HL-60/S4 treated with phorbol 12-myristate 13-acetate at 8.2 ng/mL for 4 days and 3 days (cell line): ENCODE data around the gene KCNJ8.
"Not testable (repeated sequence)": the region's sequence is repeated elsewhere in the genome, so short reads cannot be mapped to it uniquely, and the experiment has no call there.

Experiments
- in situ Hi-C: fragments of 300-500 bp; cut with MboI; formaldehyde crosslinking; loops from 2 replicates; pipeline ENCODE4 v1.15.0; 2022; ENCODE audit warnings: low sequenced_read_pairs

Gene KCNJ8

DNA sequence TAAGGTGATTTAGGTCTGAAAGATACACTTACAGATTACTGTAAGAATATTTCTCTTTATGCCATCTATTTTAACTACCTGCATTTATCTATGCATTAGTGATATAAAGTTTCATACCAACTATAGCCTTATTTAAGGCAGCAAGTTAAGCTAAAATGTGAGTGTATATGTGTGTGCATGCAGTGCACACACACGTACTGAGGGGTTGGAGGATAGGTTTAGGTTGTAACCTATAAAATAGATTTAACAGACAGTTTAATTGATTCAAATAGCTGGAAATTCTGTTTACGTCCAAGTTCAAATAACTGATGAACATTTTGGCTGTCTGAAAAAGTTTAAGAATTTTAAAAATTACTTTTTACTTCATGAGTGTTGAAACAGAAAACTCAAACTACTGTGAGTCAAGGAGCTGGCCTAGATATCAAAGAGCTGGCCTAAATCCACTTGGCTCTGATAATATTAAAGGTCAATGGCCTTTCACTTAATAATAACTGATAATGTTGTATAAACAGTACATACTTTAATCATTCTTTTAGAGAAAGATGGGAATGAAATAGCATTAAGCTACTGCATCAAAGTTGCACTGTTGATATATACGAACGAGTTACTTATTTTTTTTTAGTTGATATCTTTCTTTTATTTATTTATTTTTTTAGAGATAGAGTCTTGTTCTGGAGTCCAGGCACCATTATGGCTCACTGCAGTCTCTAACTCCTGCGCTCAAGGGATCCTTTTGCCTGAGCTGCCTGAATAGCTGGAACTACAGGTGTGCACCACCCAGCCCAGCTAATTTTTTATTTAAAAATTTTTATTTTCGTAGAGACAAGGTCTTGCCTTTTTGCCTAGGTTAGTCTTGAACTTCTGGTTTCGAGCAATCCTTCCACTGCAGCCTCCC, 13.8 kb upstream of the KCNJ8 start:
- in situ Hi-C loops, result no loop called here

DNA sequence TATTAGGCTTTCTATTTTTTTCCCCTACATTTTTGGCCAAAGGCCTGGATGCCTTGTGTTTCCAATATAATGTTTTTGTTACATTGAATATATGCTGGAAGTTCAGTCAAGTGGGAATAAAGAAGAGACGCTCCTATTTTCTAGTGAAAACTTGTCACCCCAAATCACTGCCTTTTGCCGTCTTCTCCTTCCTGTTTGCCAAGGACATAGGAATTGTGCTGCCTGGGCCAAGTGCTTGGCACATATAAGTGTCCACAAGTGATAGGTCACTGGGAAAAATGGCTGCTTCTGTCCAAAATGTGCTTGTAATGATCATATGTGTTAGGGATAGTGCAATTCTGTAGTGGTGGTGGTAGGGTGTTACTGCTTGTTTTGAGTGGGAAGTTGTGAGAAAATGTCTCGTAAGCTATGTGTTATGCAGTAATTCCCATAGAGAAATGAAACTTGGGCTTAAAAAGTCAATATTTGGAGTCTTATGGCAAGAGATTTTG, 11.6 kb upstream of the KCNJ8 start:
- in situ Hi-C loops, result no loop called here

DNA sequence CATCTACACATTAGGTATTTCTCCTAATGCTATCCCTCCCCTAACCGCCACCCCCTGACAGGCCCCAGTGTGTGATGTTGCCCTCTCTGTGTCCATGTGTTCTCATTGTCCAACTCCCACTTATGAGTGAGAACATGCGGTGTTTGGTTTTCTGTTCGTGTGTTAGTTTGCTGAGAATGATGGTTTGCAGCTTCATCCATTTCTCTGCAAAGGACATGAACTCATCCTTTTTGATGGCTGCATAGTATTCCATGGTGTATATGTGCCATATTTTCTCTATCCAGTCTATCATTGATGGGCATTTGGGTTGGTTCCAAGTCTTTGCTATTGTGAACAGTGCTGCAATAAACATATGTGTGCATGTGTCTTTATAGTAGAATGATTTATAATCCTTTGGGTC, 8.2 kb upstream of the KCNJ8 start:
- in situ Hi-C loops, result not testable (repeated sequence)

DNA sequence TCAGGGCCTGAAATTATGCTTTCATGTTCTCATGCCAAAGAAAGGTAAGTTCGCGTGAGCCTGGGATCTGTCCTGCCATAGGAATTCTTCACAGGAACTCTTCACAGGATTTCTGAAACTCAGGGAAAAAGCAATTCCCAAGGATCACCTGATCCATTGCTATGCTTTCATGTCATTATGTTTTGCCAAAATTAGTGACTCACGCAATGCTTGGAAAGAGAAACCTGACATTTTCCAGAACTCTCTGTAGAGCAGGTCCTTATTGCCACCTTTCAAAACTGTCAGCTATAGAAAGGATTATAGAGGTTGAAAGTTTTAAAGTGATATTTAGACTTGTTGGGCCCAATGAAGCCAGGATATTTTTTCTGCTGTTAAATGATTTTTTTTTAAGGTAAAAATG, 6.3 kb upstream of the KCNJ8 start:
- in situ Hi-C loops, result no loop called here

DNA sequence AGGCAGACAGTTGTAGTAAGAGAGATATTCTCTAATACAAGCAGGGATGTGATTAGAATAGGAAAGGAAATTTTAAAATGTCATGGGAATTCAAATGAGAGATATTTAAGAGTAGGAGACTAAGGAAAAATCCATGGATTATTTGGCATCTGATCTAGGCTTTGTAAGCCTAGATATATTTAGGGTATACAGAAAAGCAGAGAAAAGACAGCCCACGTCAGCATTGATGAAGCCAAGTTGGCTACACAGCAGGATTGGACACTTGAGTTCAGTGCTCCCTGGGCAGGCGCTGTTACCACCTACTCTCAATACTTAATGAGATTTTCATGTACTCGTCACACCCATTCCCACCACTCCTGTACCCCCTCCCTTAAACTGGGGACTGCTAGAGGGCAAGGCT, 1.7 kb upstream of the KCNJ8 start:
- in situ Hi-C loops, result no loop called here

DNA sequence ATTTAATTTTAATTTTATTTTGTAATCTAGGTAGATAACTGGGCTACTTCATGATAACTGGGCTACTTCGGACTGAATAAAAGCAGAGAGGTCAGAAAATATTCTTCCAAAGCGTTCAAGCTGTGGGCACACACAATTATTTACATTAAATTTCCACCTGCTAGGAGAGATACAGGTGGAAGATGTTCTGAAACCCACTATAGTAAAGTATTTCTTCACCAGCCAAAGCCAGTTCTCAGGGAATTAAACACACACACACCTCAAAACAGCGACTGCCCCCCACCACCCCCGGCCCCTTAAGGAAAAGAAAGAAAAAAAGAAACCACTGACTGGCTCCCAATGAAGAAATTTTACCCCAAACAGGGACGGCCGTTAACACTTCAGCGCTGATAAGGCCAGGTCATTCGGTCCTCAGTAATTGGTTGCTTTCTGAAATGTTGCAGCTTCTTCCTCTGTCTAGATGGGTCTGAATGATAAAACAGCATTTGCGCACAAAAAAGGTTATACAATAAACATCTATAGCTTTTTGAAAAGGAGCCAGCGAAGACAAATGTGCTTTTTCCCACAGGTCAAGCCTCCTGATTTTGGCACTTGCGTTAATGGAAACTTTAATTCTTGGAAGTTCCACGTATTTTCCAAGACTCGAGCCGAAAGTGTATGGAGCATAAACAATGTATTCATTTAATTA, 771 bp upstream of the KCNJ8 start:
- in situ Hi-C loops, result no loop called here

DNA sequence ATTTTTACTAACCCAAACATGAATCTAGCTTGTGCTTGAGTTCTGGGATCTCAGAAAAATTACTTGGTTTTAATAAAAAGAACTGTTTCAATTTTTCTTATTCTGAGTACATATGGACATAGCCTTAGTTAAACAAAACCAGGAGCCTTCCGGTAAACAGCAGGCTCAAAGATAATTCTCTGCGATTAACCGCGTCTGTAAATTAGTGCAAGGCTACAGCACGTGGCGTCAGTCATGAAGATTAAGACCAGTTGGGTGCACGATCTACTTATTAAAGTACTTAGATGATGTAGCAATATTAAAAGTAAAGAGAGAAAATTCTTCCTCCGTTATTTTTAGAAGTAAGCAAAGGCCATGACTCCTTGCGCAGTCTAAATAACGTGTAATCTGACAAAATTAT, 700 bp downstream of the KCNJ8 start:
- in situ Hi-C loops, result no loop called here

DNA sequence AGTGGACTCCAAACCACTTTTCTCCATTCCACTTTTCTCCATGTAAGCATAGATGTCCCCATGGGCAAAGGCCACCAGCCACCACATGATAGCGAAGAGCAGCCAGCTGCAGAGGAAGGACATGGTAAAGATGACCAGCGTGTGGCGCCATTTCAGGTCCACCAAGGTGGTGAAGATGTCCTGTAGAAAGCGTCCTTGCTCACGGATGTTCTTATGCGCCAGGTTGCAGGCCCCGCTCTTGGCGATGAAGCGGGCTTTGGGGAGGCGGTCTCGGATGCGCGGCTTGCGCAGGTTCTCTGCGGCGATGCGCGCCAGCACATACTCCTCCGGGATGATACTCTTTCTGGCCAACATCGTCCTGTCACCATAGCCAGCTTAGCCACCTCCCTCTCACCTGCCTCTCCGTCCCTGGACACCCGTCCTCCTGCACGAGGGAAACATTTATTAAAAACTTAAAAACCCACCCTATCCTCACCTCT, 1.2 kb downstream of the KCNJ8 start:
- in situ Hi-C loops, result no loop called here

DNA sequence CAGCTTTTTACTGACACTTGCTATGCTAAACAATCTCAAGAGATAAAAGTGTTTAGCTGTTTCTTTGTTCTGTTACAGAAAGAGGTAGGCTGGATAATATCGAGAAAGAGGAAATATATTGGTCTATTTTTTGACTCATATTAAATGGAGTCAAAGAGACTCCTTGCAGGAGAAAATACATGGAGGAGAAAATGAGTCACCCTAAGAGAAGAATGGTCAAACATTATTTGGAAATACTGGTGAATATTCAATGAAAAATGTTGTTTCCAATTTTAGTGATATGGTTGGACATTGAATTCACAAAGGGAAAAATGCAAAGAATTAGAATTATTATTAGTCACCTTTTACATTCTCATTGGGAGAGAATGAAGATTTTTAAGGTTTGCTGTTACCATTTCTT, 3.2 kb downstream of the KCNJ8 start:
- in situ Hi-C loops, result no loop called here

DNA sequence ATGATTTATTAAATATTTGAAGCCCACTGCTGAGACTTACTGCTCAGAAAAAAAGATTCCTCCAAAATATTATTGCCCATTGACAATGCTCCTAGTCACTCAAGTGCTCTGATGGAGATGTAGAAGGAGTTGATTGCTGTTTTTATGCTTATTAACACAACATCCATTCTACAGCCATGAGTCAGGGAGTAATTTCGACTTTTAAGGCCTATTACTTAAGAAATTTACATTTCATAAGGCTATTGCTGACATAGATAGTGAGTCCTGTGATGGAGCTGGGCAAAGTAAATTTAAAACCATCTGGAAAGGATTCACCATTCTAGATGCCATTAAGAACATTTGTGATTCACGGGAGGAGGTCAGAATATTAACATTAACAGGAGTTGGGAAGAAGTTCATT, 5.2 kb downstream of the KCNJ8 start:
- in situ Hi-C loops, result no loop called here

DNA sequence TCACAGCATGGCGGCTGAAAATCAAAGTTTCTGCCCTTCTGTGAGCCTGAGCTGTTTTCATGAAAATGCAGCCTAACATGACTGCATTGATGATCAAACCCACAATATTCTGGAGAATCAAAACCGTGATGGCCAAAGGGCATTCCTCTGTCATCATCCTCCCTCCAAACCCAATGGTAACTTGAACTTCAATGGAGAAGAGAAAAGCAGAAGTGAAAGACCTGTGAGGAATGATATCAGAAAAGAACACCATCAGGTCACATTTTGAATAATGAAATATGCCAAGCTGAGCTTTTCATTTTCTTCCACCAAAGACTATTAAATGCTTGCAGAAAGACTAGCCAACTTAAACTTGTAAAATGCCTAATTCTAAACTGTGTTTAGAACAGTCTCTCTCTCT, 8.1 kb downstream of the KCNJ8 start:
- in situ Hi-C loops, result no loop called here

DNA sequence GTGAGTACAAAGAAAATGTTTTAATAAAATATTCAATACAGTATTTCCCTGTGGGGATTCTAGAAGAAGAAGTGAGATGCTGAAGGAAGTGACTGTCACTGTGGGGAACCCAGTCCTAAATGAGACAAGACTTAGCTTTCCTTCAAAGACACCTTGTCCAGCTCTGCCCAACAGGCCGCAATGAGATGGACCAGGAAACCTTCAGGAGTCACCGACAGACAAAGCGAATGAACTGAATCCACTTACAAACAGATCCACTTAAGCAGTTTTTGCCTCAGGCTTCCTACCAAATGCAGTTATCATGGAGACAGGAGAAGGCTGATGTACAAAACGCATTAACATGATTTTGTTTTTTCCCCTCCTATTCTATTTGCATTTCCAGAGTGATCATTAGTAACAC, 9.6 kb downstream of the KCNJ8 start:
- in situ Hi-C loops, result no loop called here

DNA sequence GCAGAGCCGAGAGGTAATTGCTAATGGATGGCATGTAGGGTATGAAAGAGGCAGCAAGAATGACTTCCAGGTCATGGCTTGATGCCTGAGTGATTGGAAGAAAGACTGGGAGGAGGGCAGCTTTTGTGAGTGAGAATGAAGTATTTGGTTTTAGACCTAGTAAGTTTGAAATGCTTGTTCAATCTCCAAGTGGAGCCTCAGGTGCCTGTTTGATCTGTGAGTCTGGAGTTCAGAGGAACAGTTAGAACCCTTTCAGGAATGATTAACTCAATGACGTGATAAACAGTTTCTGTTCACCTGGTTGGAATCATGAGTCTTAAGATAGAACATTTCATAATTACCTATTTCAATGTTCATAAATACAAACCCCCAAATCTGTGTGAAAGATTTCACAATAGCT, 10.4 kb downstream of the KCNJ8 start:
- in situ Hi-C loops, result no loop called here

DNA sequence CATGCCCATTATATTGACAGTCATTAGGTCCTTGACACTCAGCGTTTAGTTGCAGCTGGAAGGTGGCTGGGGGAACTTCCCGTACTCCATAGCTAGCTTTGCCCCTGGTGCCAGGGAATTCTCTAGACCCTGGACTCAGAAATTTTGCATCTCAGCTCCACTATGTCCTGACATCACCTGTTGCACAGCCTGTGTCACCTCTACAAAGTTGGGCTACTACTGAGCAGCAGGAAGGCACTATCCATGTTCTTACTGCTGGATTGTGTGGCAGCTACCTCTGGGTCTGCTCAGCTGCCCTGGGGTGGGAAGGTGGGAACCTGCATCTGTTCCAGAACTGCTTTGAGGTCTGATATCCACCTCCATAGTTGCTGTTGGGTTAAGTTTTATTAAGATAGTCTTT, 11.0 kb downstream of the KCNJ8 start:
- in situ Hi-C loops, result no loop called here

DNA sequence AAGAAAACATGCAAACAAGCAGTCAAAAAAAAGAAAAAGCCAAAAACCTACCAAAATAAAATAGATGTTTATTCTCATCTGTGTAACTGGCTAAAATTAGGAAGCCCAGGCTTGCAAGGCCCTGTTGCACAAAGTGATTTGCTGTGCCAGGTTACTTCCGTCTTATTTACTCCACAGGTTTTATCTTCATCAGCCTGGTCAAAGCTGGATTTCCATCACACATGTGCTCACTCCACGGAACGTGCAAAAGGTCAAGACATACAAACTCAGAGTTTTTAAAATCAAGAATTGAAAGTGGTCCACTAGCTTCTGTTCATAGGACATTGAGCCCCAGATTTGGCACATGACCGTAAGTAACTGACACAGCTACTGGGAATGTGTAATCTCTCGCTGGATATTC, 14.8 kb downstream of the KCNJ8 start:
- in situ Hi-C loops, result no loop called here

DNA sequence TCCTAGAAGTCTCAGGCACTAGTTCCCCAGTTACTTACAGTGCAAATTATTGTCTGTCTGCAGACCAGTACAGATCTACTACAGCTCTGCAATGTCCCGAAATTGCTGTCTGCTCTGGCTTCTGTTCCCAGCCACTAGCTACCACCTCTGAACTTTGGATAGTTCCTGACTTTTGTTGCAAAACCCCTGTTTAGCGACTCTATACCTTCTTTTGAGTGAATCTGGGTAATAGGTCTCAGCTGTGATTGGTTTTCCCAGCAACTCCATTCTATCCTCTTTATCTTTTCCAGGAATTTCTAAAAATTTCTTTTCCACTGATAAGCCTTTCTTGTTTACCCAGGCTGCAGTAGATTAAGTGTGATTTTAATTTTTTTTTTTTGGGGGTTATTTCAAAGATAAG, 16.8 kb downstream of the KCNJ8 start:
- in situ Hi-C loops, result no loop called here

DNA sequence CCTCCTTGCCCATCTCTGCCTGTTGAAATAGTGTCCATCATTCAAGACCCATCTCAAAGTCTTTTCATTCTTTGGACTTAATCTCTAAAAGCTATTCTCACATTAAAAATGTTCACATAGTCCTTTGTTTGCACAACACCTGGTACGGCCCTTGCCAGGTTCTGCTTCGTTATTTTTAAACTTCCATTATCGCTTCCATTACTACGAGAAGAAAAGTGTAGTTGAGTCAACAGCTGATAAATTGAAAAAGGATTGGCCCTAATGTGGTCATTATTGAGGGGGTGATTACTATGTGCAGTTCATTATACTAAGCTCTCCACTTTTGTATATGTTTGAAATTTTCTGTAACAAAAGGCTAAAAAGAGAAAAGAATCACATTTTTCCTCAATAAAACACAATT, 17.8 kb downstream of the KCNJ8 start:
- in situ Hi-C loops, result no loop called here

DNA sequence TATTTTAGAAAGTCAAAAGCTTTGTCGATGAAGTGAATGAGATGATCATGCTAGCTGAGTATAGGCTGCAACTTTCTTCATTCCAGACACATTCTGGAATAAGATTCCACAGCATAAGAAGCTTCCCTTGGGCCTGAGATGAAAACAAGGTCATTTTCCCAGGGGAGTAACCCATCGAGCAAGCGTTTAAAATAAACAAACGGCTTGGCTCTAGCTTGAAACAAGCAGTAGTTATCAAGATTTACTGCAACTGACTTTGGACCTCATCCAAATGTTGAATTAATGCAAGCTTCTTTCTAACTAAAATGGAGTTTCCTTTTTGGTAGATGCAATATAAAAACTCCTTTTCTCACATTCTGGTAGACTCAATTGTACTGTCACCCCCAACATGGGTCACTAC, 23.0 kb downstream of the KCNJ8 start:
- in situ Hi-C loops, result no loop called here

DNA sequence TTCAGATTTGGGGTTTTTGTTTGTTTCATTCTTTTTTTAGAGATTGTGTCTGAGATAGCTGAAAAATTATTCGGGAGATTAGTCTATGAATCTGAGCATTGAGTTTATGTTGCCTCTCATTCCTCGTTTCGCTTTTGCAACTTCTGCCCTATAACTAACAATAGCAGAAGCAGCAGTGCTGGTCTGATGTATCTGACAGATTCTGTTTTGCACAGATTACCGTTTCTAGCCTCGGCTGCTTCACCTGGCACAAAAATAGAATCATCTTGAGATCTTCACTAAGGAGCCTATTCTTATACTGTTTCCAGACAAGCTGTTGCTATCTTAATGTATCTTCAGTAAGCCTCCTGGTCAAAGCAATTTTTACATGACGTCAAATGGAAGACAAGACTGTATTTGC, 29.2 kb downstream of the KCNJ8 start:
- in situ Hi-C loops, result no loop called here

DNA sequence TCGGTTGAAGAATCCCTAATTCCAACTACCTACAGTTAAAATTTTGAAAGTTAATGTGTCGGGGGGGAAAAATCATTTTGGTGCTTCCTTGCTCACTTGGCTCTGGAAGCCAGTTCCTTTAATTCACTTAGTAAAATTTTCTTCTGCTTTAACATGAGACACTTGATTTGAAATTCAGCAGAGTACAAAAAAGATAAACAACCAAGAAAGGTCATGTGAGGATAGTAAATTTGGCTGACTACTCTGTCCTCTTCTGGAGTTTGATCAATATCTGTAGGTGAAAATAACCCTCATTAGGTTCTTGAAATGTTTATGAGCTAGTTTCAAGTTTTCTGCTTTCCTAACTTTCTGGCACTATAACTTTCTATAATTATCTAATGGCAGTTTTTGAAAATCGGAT, 43.4 kb downstream of the KCNJ8 start:
- in situ Hi-C loops, result no loop called here

DNA sequence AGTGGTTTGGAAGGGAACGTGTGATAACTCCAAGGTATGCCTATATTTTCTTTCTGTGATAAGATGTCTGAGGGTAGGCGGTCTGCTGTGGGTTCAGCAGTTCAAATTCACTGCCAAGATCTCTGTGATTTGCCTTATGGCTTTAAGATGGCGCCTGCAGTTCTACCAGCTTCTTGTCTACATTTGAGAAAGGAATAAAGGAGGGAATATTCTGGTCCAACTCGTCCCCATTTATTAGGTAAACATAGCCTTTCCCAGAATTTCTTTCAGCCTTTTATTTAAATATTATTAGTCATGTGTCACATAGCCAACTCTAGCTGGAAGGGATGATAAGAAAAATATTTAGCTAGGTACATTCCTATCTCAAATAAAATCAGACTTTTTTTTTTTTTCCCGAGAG, 48.8 kb downstream of the KCNJ8 start:
- in situ Hi-C loops, result no loop called here

DNA sequence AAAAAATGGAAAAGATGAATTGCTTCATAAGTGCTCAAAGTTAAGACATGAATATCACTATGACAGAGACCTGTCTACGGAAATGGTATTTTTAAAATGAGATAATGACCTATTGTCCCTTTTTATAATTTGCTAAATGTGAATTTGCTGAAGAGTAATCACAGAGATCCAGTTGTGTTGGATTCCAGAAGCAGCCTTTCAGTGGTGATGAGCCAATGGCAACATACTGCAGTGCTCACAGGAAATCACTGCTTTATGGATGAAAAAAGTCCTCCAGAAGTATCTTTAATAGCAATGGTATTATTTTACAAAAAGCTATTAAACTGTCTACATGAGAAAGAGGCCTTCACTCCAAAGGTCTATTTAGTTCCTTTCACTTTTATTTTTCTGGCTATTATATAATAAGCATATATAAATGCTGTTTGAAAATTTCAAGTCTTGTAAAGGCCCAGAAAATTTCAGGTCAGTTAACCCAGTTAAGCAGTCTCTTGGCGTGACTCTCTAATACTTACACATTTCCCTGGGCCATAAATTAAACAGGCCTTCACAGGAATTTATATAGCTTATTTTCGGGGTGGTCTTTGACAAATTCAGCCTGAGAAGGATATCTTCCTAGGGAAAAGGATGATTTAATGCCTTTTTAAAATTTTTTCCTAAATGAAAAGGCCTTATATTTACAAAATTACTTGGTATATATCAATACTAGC, 55.4 kb downstream of the KCNJ8 start:
- in situ Hi-C loops, result no loop called here
